DMS 273 (cell line): Measurements from ENCODE around the gene TNIK.

Experiments used
- DNase-seq: peaks from one replicate; lab custom pipeline; 2025; ENCODE audit not compliant: unreplicated experiment; lab: John Stamatoyannopoulos, UW

The TNIK gene

GRCh38 chr3:171116824-171117395, 343.3 kb downstream of the TNIK start:
- no peak for DNase-seq

GRCh38 chr3:171116365-171116764, 343.8 kb downstream of the TNIK start:
- DNase-seq: peak; percentile 24

GRCh38 chr3:171115667-171116066, 344.5 kb downstream of the TNIK start:
- no peak for DNase-seq

DNA sequence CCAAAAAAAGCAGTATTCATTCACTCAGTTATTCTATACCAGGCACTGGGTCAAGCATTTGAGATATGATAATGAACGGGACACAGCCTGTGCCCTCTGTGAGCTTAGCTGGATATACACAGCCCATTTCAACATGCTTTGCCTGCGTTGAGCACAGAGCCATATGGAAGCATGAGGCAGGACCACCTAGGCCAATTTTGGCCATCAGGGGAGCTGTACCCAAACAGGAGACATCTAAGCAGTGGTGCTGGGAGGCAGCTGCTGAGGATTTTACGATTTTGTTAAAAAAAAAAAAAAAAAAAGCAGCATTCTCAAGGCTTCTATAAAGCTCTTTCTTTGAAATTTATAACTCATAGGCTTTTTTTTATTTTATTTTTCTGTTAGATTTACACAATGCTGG, 346.5 kb downstream of the TNIK start:
- peak; percentile 47 for DNase-seq

- no peak for DNase-seq
These were observed 349.5 kb downstream of the TNIK start for GRCh38 chr3:171110715-171111114.

DNA sequence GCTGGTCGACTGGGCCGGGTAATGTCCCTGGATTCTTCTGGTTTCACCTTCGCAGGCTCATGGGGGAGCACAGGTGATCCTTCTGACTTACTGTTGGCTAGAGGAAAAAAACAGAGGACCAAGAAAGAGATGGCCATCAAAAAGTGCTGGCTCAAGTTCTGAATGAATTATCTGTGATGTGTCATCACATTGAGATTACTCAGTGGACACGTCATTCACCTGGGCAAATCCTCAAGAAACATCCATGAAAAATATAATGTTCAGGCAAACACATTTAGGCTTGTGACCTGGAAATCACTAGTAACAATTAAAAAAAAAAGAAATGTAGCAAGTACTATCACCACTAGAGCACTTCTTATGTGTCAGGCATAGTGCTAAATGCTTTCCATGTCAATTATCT, 352.1 kb downstream of the TNIK start:
- DNase-seq: no peak

DNA sequence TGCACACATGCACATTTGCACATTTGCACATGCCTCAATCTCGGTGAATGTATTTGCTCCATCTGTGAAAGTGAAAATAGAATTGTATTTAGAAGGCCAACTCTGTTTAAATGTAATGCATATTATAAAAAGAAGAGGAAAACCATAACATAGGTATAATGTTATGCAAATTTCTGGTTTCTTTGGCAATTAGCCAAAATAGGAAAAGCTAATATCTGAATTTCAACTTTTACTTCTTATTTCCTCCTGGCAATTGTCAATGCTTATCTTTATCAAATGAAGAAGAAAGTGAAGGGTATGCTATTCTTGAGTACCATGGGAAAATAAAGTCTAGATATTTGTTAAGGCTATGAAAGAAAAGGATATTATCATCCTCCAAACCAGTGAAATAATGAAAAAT, 357.0 kb downstream of the TNIK start:
- DNase-seq: no peak

DNA sequence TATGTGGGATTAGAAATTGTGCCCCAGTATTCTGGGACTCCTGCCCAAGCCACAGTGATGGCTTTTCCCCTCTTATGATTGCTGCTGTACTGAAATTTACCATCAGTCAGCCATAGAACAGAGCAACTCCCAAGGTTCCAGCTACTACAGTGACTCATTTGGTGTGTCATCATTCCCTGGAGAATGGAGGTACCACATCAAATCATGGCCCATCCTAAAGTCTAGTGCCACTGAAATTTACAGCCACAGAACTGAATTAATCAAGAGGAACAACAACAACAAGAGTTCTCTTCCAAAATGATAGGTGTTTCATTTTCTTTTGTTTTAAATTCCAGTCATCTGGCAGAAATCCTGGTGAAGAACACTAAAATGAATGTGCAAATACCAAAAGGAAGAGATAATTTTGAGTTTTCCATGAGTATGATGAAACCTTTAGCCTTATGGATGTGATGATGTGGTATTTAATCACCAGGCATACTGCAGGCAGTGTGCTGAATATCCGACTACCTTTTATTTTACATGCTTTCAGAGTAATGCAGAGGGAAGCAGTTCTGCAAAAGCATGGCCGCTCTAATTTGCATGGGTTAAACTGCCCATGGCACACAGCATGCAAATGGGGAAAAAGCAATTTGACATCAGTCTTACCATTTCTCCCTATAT, 358.1 kb downstream of the TNIK start:
- DNase-seq: no peak

GRCh38 chr3:171099911-171100310, 360.3 kb downstream of the TNIK start:
- DNase-seq: no peak

DNA sequence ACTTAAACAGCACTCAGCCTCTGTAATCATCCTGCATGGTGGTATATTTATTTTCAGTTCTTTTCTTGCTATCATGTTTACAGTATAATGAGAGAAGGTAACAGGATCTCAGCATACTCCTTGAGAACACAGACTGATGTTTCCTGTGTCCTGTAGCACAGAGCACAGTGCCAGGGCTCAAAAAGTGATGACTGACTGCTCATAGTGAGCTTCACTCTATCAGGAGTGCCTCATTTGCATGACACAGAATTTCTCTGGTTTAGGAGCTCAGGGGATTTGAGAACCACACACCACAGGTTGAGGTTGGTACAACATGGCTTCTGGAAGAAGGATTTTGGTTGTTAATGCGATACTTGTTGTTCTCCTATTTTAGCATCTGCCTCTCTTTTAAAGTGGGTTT, 365.1 kb downstream of the TNIK start:
- DNase-seq: no peak

DNA sequence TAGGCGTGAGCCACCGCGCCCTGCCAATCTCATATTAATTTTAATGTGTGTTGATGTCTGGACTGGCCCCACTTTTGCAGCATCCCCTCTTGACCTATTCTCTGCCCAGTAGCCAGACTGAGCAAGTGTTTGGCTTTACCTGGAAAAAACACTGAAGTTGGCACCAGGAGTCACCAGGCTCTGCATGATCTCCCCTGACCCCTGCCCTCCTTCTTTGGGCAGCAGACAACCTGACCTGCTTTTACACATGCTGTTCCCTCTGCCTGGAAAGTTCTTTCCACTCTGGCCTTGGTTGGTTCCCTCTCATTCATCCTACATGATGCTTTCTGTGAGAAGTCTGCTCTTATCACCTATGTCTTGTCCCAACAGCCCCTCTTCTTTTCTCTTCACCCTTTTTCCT, 365.8 kb downstream of the TNIK start:
- no peak for DNase-seq

DNA sequence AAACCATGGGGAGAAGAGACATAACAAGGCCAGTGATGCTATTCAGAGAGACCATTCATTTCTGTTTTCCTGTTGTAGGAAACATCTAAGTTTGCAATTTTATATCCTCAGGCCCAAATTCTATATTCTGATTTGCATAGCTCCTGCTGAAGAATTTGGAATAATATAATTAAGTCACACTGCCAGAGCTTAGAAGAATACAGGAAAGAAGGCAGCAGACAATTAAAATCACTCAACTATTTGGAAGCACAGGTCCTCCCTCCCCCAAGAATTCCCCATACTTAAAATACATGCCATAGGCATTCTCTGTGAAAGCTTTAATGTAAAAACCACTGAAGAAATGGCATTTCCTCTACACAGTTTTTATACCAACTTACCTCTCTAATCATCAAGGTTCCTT, 366.7 kb downstream of the TNIK start:
- DNase-seq: no peak

- DNase-seq: no peak
These were observed 367.7 kb downstream of the TNIK start for GRCh38 chr3:171092467-171092911.

GRCh38 chr3:171090321-171090720, 369.9 kb downstream of the TNIK start:
- no peak for DNase-seq

DNA sequence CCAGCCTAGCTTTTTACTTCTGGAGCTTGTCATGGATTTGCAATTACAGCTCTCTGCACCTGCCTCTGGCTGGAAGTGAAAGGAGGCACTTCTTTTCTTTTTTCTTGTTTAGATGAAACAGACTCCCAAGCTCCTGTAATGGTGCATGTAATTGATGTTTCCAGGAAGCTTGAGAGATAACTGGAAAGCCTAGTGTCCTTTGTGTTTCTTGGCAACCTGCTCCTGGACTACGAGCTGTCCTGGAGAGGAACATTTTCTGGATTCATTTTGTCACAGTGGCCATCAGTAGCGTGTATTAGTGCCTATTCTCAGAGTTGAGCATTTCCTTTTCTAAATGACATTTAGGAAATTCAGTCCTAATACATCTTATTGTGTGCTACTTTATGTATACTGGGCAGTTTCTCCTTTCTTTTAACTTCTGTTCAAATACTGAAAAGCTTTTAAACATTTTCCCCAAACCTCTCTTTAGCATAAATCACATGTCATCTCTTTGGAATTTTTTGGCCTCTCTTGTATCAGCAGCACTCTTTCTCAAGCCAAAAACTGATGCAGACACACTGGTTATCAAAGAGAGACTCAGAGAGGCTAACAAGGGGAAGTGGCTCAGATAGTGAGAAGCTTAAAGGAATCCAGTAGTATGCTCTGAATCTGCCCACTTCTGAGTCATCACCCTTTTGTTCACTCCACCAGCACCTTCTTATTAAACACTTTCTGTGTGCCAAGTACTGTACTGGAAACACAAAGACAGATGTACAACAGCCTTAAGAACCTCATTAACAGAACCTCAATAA, 371.0 kb downstream of the TNIK start:
- peak; percentile 46 for DNase-seq

DNA sequence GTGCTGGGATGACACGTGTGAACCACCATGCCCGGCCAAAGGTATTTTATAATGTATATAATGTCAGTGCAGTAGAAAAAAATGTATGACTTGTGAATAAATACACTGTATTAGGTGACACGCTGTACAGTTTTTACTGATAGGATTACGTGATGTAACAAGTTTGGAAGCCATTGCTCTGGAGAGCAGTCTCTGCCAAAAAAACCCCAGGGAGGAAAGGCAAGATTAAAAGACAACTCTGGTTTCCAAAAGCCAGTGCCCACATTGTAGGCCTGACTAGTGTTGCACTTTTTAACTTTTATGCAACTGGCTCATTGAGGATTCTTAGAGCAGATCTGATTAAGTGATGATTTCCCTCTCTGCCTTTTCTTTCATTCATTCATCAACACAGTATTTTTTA, 371.7 kb downstream of the TNIK start:
- DNase-seq: no peak

- no peak for DNase-seq
These were observed 373.3 kb downstream of the TNIK start for GRCh38 chr3:171086914-171087313.

DNA sequence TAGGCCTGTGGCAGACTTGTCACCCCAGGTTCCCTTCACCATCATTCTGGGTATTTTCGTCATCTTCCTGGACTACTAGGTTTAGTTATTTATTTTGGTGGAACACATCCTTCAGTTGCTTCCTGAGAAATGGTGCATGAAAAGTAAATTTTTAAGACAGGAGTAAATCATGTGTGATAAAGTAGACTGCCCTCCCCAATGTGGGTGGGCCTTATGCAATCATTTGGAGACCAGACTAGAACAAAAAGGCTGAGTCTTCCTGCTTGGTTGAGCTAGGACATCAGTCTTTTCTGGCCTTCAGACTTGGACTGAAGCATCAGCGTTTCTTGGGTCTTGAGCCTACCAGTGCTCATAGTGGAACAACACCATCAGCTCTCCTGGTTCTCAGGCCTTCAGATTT, 382.9 kb downstream of the TNIK start:
- no peak for DNase-seq

DNA sequence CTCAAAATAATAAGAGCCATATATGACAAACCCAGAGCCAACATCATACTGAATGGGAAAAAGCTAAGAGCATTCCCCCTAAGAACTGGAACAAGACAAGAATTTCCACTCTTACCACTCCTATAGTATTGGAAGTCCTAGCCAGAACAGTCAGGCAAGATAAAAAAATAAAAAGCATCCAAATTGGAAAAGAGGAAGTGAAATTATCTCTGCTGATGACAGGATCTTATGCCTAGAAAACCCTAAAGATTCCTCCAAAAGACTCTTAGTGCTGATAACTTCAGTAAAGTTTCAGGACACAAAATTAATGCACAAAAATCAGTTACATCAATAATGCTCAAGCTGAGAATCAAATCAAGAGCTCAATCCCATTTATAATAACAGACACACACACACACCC, 387.8 kb downstream of the TNIK start:
- no peak for DNase-seq

DNA sequence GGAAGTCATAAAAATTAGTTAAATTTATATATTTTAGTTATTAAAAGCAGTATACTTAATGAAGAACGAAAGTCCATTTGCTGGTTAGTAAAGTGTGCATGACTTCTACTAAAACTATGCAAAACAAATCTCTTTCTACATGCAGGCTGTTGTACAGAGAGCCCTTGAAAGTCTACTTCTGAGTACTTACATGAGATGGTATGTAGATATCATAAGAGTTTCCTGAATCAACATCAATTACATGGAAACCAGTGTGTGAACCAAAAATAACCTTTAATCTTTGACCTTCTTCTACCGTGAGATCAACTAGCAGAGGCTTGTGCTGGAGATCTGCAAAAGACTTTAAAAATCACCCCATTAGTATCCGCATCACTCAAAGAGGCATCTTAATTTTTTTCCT, 391.5 kb downstream of the TNIK start:
- no peak for DNase-seq

DNA sequence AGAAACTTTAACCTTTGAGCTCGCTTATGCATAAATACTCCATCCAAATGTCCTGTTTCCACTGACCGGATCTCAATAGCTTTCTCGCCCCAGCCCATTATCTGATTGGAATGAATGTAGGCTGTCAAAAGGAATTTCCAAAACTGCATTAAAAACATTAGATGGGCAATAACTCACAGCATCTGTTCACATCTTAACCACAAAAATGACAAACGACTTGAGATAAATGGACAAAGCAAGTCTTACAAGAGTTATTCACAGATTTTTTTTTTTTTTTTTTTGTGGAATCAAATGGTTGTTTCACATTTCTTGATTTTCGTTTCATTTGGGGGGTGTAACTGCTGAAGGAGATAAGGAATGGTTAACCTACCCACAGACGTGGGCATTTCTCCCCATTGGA, 394.0 kb downstream of the TNIK start:
- no peak for DNase-seq

GRCh38 chr3:171065732-171066131, 394.5 kb downstream of the TNIK start:
- no peak for DNase-seq
